ENCODE data around the gene ETNK1. TPM values are rescaled to one million over a fixed set of nuclear protein-coding genes. Genes with fewer than 3 reads are reported as not detected.
"Not testable (repeated sequence)": the region's sequence is repeated elsewhere in the genome, so short reads cannot be mapped to it uniquely, and the experiment has no call there.

ETNK1 gene
- total RNA-seq, 2 experiments from 2014 or later: 35.9 to 39.4 TPM

DNA sequence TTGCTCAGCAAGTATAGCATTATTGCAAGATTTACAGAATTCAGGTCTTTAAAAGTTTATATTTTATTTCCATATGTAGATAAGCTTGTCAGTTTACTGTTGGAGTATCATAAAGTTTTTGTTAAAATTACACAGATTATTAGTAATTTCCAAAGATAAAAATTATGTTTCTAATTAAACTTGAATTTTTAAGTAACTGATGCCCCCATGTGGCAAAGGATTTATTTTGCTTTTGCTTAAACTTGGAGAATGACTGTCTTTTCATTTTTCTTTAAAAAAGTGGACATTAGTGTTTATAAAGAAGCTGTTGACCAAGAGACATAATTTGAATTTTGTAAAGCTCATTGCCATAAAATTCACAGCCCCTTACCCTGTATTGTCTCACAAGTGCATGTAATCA lies 45.8 kb downstream of the ETNK1 start:
- no peak overlapping the region for H3K4me3 Mint-ChIP-seq
- CTCF ChIA-PET: interaction anchor here (0.6 to 3.5 kb wide), 9 partner anchors 9 to 625 kb away, joined by 3 to 29 read pairs (median 3); partner anchors contain the start of gene ETNK1
- H3K36me3 Mint-ChIP-seq (ENCODE audit: low read depth): peaks cover 14% of the 10 kb centered on the region
- no peaks in the 10 kb centered on the region for H3K4me1 Mint-ChIP-seq (ENCODE audit: low read depth)
- intact Hi-C loops (cut with micrococcal nuclease): loop anchor here (1.0 to 5.0 kb wide), 2 partner anchors 128 to 141 kb away; partner anchors contain the start of gene C2CD5
- no peaks in the 10 kb centered on the region for H3K9me3 Mint-ChIP-seq
- DNase-seq: no peak
- no peaks in the 10 kb centered on the region for H3K27me3 Mint-ChIP-seq (ENCODE audit: low read depth)
- no peak overlapping the region for H3K27ac Mint-ChIP-seq

DNA sequence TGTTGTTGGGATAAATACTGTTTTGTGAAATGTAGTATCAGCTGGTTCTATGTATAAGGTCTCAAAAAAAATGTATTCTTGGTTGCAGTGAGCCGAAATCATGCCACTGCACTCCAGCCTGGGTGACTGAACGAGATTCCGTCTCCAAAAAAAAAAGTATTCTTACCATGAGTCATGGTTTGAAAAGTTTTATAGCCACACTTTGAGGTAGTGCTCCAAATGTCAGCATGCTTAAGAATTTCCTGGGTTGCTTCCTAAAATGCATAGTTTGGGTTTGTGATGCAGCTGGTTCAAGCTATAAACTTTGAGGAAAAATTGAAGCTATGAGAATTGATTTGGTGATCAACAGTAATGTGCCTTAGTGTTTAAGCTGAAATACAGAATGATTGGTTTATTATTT lies 48.0 kb downstream of the ETNK1 start:
- peaks cover 6% of the 10 kb centered on the region for H3K9me3 Mint-ChIP-seq
- no peak overlapping the region for H3K27ac Mint-ChIP-seq
- CTCF ChIA-PET: interaction anchor here (0.7 to 3.5 kb wide), 4 partner anchors 14 to 1162 kb away, joined by 3 to 29 read pairs (median 6); no protein-coding TSS in a partner anchor
- no peak overlapping the region for H3K4me3 Mint-ChIP-seq
- H3K4me1 Mint-ChIP-seq (ENCODE audit: low read depth): no peaks in the 10 kb centered on the region
- no peak for DNase-seq
- intact Hi-C loops (cut with micrococcal nuclease): loop anchor here (5.0 kb wide), 1 partner anchor 131 kb away; the partner anchor contains the start of gene C2CD5
- H3K36me3 Mint-ChIP-seq (ENCODE audit: low read depth): peaks cover 29% of the 10 kb centered on the region
- H3K27me3 Mint-ChIP-seq (ENCODE audit: low read depth): no peaks in the 10 kb centered on the region

- CTCF ChIA-PET: no interaction called here
- Mint-ChIP-seq H3K4me3 (no peak overlapping the region), H3K27ac (no peak overlapping the region), H3K36me3 (ENCODE audit: low read depth) (peaks cover 39% of the 10 kb centered on the region), H3K27me3 (ENCODE audit: low read depth) (no peaks in the 10 kb centered on the region), H3K4me1 (ENCODE audit: low read depth) (no peaks in the 10 kb centered on the region), H3K9me3 (peaks cover 6% of the 10 kb centered on the region)
- intact Hi-C loops (cut with micrococcal nuclease): no loop called here
- no peak for DNase-seq
Measured at GRCh38 chr12:22677781-22678574, 53.0 kb downstream of the ETNK1 start.

- Mint-ChIP-seq H3K9me3 (no peaks in the 10 kb centered on the region), H3K4me3 (no peak overlapping the region), H3K27me3 (ENCODE audit: low read depth) (no peaks in the 10 kb centered on the region), H3K4me1 (ENCODE audit: low read depth) (peaks cover 4% of the 10 kb centered on the region), H3K27ac (no peak overlapping the region), H3K36me3 (ENCODE audit: low read depth) (peaks cover 25% of the 10 kb centered on the region)
- intact Hi-C loops (cut with micrococcal nuclease): loop anchor here (10.0 kb wide), 1 partner anchor 372 kb away; no protein-coding TSS in a partner anchor
- CTCF ChIA-PET: interaction anchor here (0.7 to 1.0 kb wide), 4 partner anchors 43 to 224 kb away, joined by 3 to 4 read pairs (median 4); no protein-coding TSS in a partner anchor
- no peak for DNase-seq
Measured at GRCh38 chr12:22682663-22683062, 57.7 kb downstream of the ETNK1 start.

- Mint-ChIP-seq H3K36me3 (ENCODE audit: low read depth) (peaks cover 20% of the 10 kb centered on the region), H3K27me3 (ENCODE audit: low read depth) (no peaks in the 10 kb centered on the region), H3K4me1 (ENCODE audit: low read depth) (peaks cover 4% of the 10 kb centered on the region), H3K4me3 (no peak overlapping the region), H3K9me3 (no peaks in the 10 kb centered on the region), H3K27ac (no peak overlapping the region)
- CTCF ChIA-PET: interaction anchor here (0.6 to 1.0 kb wide), 5 partner anchors 43 to 661 kb away, joined by 3 to 4 read pairs (median 3); no protein-coding TSS in a partner anchor
- intact Hi-C loops (cut with micrococcal nuclease): loop anchor here (10.0 kb wide), 1 partner anchor 372 kb away; no protein-coding TSS in a partner anchor
- DNase-seq: no peak
Measured at GRCh38 chr12:22683131-22683530, 58.2 kb downstream of the ETNK1 start.

DNA sequence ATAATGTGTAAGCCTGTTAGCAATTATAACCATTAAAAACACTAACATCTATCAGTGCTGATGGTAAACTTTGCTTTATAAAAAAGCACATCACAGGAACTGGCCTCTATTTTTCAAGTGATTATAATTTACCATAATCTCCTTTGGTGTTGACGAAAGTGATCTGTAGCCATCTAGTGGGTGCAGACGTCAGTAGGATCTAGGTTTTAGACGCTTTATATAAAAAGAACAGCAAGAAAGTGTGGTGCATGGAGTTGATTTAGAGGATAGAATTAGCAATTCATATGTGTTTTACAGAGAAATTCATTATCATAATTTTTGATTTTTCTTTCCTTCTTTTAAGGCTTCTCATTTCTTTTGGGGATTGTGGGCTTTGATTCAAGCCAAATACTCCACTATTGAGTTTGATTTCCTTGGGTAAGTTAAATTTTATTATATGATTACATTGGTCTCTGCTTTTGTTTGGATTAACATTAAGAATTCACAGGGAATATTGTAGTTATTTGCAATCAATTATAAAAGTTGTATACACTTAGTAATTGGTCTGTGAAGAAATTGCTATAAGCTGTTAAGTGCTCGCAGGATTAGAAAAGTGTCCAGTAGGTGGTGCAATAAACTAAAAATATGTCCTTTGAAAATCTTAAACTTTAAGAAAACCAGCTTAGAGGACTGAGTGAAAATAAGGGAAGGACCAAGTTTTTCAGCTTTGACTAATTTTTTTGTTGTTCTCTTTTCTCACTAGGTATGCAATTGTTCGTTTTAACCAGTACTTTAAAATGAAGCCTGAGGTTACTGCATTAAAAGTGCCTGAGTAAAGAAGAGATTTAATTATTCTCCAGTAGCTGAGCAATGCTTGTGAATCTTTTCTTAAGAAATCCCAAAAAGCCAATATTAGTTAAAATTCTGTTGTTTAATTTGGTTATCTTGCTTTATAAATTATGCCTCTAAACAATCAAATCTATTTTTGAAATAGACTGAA lies 59.5 kb downstream of the ETNK1 start:
- H3K4me3 Mint-ChIP-seq: no peak overlapping the region

GRCh38 chr12:22686193-22686592 lies 61.2 kb downstream of the ETNK1 start:
- H3K27me3 Mint-ChIP-seq (ENCODE audit: low read depth): no peaks in the 10 kb centered on the region
- intact Hi-C loops (cut with micrococcal nuclease): loop anchor here (10.0 kb wide), 1 partner anchor 369 kb away; no protein-coding TSS in a partner anchor
- H3K36me3 Mint-ChIP-seq (ENCODE audit: low read depth): peaks cover 8% of the 10 kb centered on the region
- H3K4me1 Mint-ChIP-seq (ENCODE audit: low read depth): peaks cover 4% of the 10 kb centered on the region
- DNase-seq: no peak
- H3K27ac Mint-ChIP-seq: no peak overlapping the region
- H3K4me3 Mint-ChIP-seq: no peak overlapping the region
- CTCF ChIA-PET: no interaction called here
- no peaks in the 10 kb centered on the region for H3K9me3 Mint-ChIP-seq

More for the DNA sequence above, 59.5 kb downstream of the ETNK1 start:
- H3K27ac Mint-ChIP-seq: no peak overlapping the region
- peaks cover 4% of the 10 kb centered on the region for H3K4me1 Mint-ChIP-seq (ENCODE audit: low read depth)
- H3K27me3 Mint-ChIP-seq (ENCODE audit: low read depth): no peaks in the 10 kb centered on the region
- H3K36me3 Mint-ChIP-seq (ENCODE audit: low read depth): peaks cover 10% of the 10 kb centered on the region
- DNase-seq: no peak
- intact Hi-C loops (cut with micrococcal nuclease): loop anchor here (1.0 to 10.0 kb wide), 2 partner anchors 26 to 370 kb away; no protein-coding TSS in a partner anchor
- CTCF ChIA-PET: interaction anchor here (0.6 to 1.3 kb wide), 9 partner anchors 10 to 987 kb away, joined by 3 to 5 read pairs (median 3); partner anchors contain the start of gene C2CD5
- H3K9me3 Mint-ChIP-seq: no peaks in the 10 kb centered on the region

DNA sequence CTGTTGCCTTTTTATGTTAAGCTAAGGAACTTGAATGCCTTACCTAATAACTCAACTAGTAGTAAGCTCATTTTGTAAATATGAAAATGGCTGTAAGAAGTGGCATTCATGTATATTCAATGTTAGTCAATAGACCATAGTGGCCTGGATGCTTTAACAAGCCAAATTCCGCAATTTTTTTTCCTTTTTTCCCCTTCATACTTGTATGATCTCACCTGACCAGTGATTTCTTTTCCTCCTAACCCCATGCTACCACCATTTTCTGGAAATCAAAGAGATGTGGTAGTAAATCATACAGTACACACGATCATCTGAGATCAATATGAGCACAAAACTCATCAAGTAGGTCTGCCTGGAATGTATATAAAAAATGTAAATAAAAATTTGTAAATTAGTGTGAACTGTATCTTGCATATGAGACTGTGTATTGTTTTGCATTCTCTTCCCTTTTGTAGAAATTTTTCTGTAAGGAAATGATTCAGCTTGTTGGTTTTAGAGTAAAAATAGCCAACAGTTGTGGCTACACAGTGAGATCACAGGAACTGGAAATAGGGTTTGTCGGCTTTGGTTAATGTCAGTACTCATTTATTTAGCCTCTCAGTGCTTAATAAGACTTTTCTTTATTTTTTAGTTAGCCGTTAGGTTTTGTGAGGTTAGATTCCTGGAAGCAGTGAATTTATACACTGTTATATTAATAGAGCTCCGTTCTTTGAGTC lies 62.5 kb downstream of the ETNK1 start:
- intact Hi-C loops (cut with micrococcal nuclease): loop anchor here (10.0 kb wide), 1 partner anchor 367 kb away; no protein-coding TSS in a partner anchor
- Mint-ChIP-seq H3K4me3 (no peak overlapping the region), H3K27ac (no peak overlapping the region), H3K9me3 (no peaks in the 10 kb centered on the region), H3K4me1 (ENCODE audit: low read depth) (peaks cover 4% of the 10 kb centered on the region), H3K36me3 (ENCODE audit: low read depth) (peaks cover 8% of the 10 kb centered on the region), H3K27me3 (ENCODE audit: low read depth) (no peaks in the 10 kb centered on the region)
- DNase-seq: no peak
- CTCF ChIA-PET: interaction anchor here (0.5 to 0.6 kb wide), 3 partner anchors 13 to 995 kb away, joined by 3 to 6 read pairs (median 4); no protein-coding TSS in a partner anchor

GRCh38 chr12:22689876-22690275 lies 64.9 kb downstream of the ETNK1 start:
- CTCF ChIA-PET: interaction anchor here (0.7 kb wide), 1 partner anchor 404 kb away, joined by 3 read pairs; no protein-coding TSS in a partner anchor
- no peaks in the 10 kb centered on the region for H3K9me3 Mint-ChIP-seq
- H3K4me1 Mint-ChIP-seq (ENCODE audit: low read depth): peaks cover 4% of the 10 kb centered on the region
- DNase-seq: no peak
- intact Hi-C loops (cut with micrococcal nuclease): loop anchor here (10.0 kb wide), 1 partner anchor 365 kb away; no protein-coding TSS in a partner anchor
- no peak overlapping the region for H3K4me3 Mint-ChIP-seq
- H3K27ac Mint-ChIP-seq: no peak overlapping the region
- H3K36me3 Mint-ChIP-seq (ENCODE audit: low read depth): peaks cover 5% of the 10 kb centered on the region
- H3K27me3 Mint-ChIP-seq (ENCODE audit: low read depth): no peaks in the 10 kb centered on the region

DNA sequence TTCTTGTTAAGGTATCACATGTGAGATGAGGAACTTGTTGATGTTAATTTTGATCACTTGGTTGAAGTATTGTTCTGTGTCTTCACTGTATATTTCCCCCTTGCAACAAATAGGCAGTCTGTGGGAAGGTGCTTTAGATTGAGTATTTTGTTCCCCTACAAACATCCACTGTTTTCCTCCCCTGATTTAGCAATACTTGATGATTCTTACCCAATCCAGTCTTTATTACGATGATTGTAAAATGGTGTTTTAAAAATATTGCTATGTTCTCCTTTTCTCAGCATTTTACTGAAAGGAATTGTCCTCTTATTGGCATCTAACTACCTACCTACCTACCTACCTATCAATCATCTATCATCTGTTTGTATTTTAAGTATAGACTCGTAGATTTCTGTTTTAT lies 66.3 kb downstream of the ETNK1 start:
- Mint-ChIP-seq H3K27me3 (ENCODE audit: low read depth) (no peaks in the 10 kb centered on the region), H3K9me3 (peaks cover 1% of the 10 kb centered on the region), H3K4me1 (ENCODE audit: low read depth) (peaks cover 4% of the 10 kb centered on the region), H3K27ac (no peak overlapping the region), H3K36me3 (ENCODE audit: low read depth) (peaks cover 3% of the 10 kb centered on the region), H3K4me3 (no peak overlapping the region)
- no peak for DNase-seq
- CTCF ChIA-PET: no interaction called here
- intact Hi-C loops (cut with micrococcal nuclease): no loop called here

- CTCF ChIA-PET; H3K36me3 Mint-ChIP-seq (ENCODE audit: low read depth); H3K4me1 Mint-ChIP-seq (ENCODE audit: low read depth); intact Hi-C loops (cut with micrococcal nuclease); DNase-seq; H3K9me3 Mint-ChIP-seq; H3K4me3 Mint-ChIP-seq; H3K27ac Mint-ChIP-seq; H3K27me3 Mint-ChIP-seq (ENCODE audit: low read depth): not testable (repeated sequence)
Measured at GRCh38 chr12:22692467-22692866, 67.5 kb downstream of the ETNK1 start.

All from activated naive CD4-positive, alpha-beta T cell treated with anti-CD3 and anti-CD28 coated beads for 36 hours (primary cell).